Neuron (in vitro differentiated cells): ENCODE data around the gene BET1.

ENCODE experiments used
- H2AFZ ChIP-seq: one replicate; pipeline ENCODE4 v1.6.1; 2013; ENCODE audit warnings: low read depth, mild to moderate bottlenecking, inconsistent platforms, low read length, moderate library complexity
- H3K27me3 ChIP-seq: one replicate; pipeline ENCODE4 v1.6.1; 2013; ENCODE audit warnings: low read length; ENCODE audit not compliant: insufficient read depth
- H3K36me3 ChIP-seq: one replicate; pipeline ENCODE4 v1.6.1; 2013; ENCODE audit warnings: low read length; ENCODE audit not compliant: insufficient read depth
- H3K4me1 ChIP-seq: one replicate; pipeline ENCODE4 v1.6.1; 2013; ENCODE audit warnings: low read length; ENCODE audit not compliant: insufficient read depth
- H3K4me3 ChIP-seq: 2 replicates; pipeline ENCODE4 v1.5.1; 2013; ENCODE audit warnings: mild to moderate bottlenecking, low read length, moderate library complexity
- H3K9me3 ChIP-seq: one replicate; pipeline ENCODE4 v1.6.1; 2013; ENCODE audit warnings: low read length

Gene BET1, protein sequence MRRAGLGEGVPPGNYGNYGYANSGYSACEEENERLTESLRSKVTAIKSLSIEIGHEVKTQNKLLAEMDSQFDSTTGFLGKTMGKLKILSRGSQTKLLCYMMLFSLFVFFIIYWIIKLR

GRCh38 chr7:94004024-94004951 lies at the start of gene BET1:
Gene BET1, minus strand, starts transcription at chr7:94004355. Its CDS starts 139 bp downstream, at chr7:94004216.
- peaks cover 18% of the 10 kb centered on the region for H3K4me1 ChIP-seq
- H3K9me3 ChIP-seq, result no peaks in the 10 kb centered on the region
- no peaks in the 10 kb centered on the region for H3K27me3 ChIP-seq
- H3K36me3 ChIP-seq, result peaks cover 6% of the 10 kb centered on the region
- H3K4me3 ChIP-seq, result peak within 1 kb of the TSS; percentile 94
- H2AFZ ChIP-seq, result peak within 1 kb of the TSS; percentile 97

DNA sequence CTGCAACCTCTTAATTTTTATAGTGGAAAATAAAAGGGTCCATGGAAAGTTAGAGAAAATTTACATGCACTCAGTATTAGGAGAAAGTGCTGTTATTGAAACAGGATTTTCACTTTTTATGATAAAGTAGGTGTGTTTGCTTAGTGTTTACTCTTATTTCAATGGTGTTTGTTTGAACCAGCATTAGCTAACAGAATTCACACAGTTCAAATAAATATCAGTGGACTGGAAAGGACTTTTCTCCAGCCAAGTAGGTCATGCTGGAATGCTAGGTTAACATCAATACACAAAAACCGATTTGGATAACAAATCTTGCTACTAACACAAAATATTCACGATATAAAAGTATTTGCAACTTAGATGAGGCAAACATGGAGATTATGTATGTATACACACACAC lies 49.4 kb upstream of the BET1 start:
- Histone ChIP-seq H3K4me1 (peaks cover 19% of the 10 kb centered on the region), H3K36me3 (no peaks in the 10 kb centered on the region), H2AFZ (no peak overlapping the region), H3K9me3 (no peaks in the 10 kb centered on the region), H3K4me3 (no peak overlapping the region), H3K27me3 (no peaks in the 10 kb centered on the region)

GRCh38 chr7:94052398-94053180 lies 48.4 kb upstream of the BET1 start:
- H3K4me1 ChIP-seq, result peaks cover 19% of the 10 kb centered on the region
- no peak overlapping the region for H3K4me3 ChIP-seq
- no peaks in the 10 kb centered on the region for H3K27me3 ChIP-seq
- H3K9me3 ChIP-seq, result no peaks in the 10 kb centered on the region
- peak overlapping the region; percentile 35 for H2AFZ ChIP-seq
- H3K36me3 ChIP-seq, result no peaks in the 10 kb centered on the region

- Histone ChIP-seq H3K27me3 (no peaks in the 10 kb centered on the region), H3K36me3 (no peaks in the 10 kb centered on the region), H3K4me1 (peaks cover 19% of the 10 kb centered on the region), H2AFZ (no peak overlapping the region), H3K9me3 (no peaks in the 10 kb centered on the region), H3K4me3 (no peak overlapping the region)
Measured at GRCh38 chr7:94050046-94050445, 45.9 kb upstream of the BET1 start.

DNA sequence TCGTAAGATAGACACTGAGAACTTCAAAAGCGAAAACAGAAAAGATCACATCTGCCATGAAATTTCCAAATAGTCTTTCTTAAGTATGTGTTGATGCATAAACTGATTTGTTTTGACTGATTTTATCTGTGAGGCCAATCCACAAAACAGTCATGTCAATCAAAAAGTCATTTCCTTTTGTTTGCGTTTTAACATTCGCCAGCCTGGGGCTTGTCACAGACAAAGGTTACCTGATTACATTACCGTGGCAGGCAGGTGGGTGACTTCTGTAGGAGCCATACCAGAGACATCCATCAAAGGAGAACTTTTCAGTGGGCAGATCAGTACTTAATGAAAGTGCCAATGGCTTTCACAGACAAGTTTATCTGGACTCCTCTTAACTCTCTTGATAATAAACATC lies 45.5 kb upstream of the BET1 start:
- no peaks in the 10 kb centered on the region for H3K27me3 ChIP-seq
- H3K4me1 ChIP-seq, result peaks cover 19% of the 10 kb centered on the region
- no peak overlapping the region for H2AFZ ChIP-seq
- H3K4me3 ChIP-seq, result no peak overlapping the region
- no peaks in the 10 kb centered on the region for H3K36me3 ChIP-seq
- no peaks in the 10 kb centered on the region for H3K9me3 ChIP-seq

DNA sequence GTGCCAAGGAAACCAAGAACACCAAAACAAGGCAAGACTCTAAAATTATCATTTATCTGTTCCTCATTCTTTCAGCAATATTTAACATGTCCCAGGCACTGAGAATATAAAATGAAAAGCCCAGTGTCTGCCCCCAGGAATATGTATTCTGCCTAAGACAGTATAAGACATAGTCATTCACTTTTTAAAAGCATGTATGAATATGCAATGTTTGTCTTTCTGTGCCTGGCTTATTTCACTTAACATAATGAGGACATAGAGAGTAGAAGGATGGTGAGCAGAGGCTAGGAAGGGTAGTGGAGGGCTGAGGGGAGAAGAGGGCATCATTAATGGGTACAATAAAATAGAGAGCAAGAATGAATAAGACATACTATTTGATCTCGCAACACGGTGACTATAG lies 44.6 kb upstream of the BET1 start:
- no peak overlapping the region for H2AFZ ChIP-seq
- peaks cover 13% of the 10 kb centered on the region for H3K4me1 ChIP-seq
- H3K36me3 ChIP-seq, result no peaks in the 10 kb centered on the region
- no peaks in the 10 kb centered on the region for H3K27me3 ChIP-seq
- H3K4me3 ChIP-seq, result no peak overlapping the region
- no peaks in the 10 kb centered on the region for H3K9me3 ChIP-seq

DNA sequence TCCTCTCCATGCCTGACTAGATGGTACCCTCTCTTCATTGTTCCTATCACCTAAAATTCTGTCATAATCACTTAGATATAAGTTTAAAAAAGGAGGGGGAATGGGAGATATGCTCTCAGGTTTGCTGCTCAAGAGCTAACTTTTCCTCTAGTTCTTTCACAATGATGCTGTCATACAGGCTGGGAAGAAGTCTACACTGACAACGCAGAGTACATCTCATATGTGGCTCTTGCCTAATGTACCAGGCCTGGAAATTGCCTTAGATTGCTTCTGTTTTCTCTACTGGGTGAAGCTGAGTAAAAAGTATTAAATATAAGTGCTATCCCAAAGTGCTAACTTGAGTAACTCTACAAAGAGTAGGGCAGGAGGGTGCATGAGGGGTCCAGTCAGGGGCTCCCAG lies 43.8 kb upstream of the BET1 start:
- Histone ChIP-seq H2AFZ (no peak overlapping the region), H3K27me3 (no peaks in the 10 kb centered on the region), H3K36me3 (no peaks in the 10 kb centered on the region), H3K9me3 (no peaks in the 10 kb centered on the region), H3K4me3 (no peak overlapping the region), H3K4me1 (peaks cover 13% of the 10 kb centered on the region)

DNA sequence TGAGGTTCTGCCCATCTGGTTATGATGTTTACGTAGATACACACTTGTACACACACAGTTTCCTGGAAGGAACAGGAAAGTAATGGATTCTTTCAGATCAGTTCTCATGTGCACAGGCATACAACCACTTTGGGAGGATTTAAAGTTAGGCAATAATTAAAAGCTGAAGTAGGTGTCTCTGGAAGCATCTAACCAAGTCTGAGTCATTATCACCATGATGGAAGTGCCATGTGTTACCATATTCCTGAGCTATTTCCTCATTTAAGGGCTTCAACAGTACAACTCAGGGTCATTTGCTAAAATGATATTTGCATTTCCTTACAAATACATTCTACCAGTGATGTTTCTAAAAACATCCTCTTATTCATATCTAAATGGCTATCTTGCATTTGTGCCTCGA lies 41.4 kb upstream of the BET1 start:
- H2AFZ ChIP-seq, result no peak overlapping the region
- H3K4me1 ChIP-seq, result peaks cover 6% of the 10 kb centered on the region
- no peaks in the 10 kb centered on the region for H3K9me3 ChIP-seq
- H3K4me3 ChIP-seq, result no peak overlapping the region
- H3K36me3 ChIP-seq, result no peaks in the 10 kb centered on the region
- no peaks in the 10 kb centered on the region for H3K27me3 ChIP-seq

DNA sequence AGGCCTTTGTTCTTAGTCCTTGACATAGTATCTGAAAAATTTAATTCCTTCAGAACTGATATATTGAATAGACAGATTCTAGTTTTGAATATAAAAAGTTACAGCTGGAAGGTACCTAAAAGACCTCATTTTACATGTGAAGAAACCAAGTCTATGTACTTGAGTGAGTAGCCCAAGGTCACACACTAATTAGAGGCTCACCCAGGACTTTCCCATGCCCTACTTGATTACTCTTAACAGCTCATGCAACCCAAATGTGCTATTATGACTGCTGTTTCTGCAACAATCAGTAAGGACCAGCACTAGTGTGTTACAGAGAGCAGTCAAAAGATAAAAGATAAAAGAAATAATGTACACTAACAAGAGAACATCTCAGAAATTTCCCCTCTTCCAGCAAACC lies 40.7 kb upstream of the BET1 start:
- Histone ChIP-seq H3K4me3 (no peak overlapping the region), H3K9me3 (no peaks in the 10 kb centered on the region), H3K27me3 (no peaks in the 10 kb centered on the region), H2AFZ (no peak overlapping the region), H3K36me3 (no peaks in the 10 kb centered on the region), H3K4me1 (peaks cover 5% of the 10 kb centered on the region)

GRCh38 chr7:94043299-94043698 lies 39.1 kb upstream of the BET1 start:
- Histone ChIP-seq H3K27me3 (no peaks in the 10 kb centered on the region), H3K4me3 (no peak overlapping the region), H3K9me3 (no peaks in the 10 kb centered on the region), H3K4me1 (peaks cover 3% of the 10 kb centered on the region), H2AFZ (no peak overlapping the region), H3K36me3 (no peaks in the 10 kb centered on the region)

DNA sequence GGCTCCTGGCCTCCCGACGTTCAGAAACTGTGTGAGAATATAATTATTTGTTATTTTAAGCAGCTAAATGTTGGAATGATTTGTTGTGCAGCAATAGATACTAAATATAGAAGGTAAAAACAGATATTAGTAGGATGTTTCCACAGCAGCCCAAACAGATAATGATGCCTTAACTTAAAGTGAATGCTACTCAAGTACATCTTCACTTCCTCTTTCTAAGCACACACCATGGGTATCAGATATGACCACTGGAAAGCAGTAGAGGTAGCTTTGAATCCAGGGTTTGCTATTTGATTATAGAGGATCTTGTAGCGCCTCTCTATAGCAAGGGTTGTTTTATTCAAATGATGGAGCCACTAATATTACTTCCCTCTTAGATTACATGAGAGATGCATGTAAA lies 38.2 kb upstream of the BET1 start:
- Histone ChIP-seq H3K9me3 (no peaks in the 10 kb centered on the region), H3K27me3 (no peaks in the 10 kb centered on the region), H2AFZ (no peak overlapping the region), H3K36me3 (no peaks in the 10 kb centered on the region), H3K4me1 (peaks cover 3% of the 10 kb centered on the region), H3K4me3 (no peak overlapping the region)

DNA sequence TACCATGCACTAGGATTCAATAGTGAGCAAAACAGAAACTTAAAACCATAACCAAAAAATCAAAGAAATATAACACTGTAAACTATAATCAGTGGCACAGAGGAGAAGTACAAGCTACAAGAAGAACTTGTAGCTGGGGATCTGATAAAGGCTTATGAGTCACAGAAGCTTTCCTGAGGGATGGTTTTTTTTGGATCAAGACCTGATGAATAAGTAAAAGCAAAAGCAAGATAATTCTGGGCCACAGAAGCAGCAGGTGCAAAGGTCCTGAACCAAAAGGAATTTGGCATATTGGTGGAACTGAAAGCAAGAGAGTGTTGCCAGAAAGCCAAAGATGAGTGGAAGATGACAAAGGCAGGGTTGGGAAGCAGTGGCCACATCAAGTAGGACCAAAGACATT lies 37.4 kb upstream of the BET1 start:
- no peaks in the 10 kb centered on the region for H3K27me3 ChIP-seq
- no peaks in the 10 kb centered on the region for H3K9me3 ChIP-seq
- no peak overlapping the region for H2AFZ ChIP-seq
- H3K36me3 ChIP-seq, result no peaks in the 10 kb centered on the region
- no peak overlapping the region for H3K4me3 ChIP-seq
- peaks cover 3% of the 10 kb centered on the region for H3K4me1 ChIP-seq

- Histone ChIP-seq H3K9me3 (no peaks in the 10 kb centered on the region), H3K4me3 (no peak overlapping the region), H2AFZ (no peak overlapping the region), H3K36me3 (no peaks in the 10 kb centered on the region), H3K27me3 (no peaks in the 10 kb centered on the region), H3K4me1 (peaks cover 3% of the 10 kb centered on the region)
Measured at GRCh38 chr7:94040254-94040653, 36.1 kb upstream of the BET1 start.
